NCI-H748 treated with DMSO at 0.1 percent for 48 hours (cell line): ENCODE results near the gene TMEM170A.
"Not testable (repeated sequence)": the region's sequence is repeated elsewhere in the genome, so short reads cannot be mapped to it uniquely, and the experiment has no call there.

Experiments
- DNase-seq: peaks from one replicate; lab custom pipeline; 2025; lab: John Stamatoyannopoulos, UW

Gene TMEM170A

GRCh38 chr16:75464122-75464918 is at the start of gene TMEM170A:
Gene TMEM170A (minus strand): TSS chr16:75464689. CDS start chr16:75464600, 89 bp downstream.
- DNase-seq: peak; percentile 81

- DNase-seq: no peak
Observed at GRCh38 chr16:75506574-75506973, 42.1 kb upstream of the TMEM170A start.

- DNase-seq: no peak
Observed at GRCh38 chr16:75506107-75506506, 41.6 kb upstream of the TMEM170A start.

GRCh38 chr16:75503801-75504200 is 39.3 kb upstream of the TMEM170A start:
- no peak for DNase-seq

- DNase-seq: no peak
Observed at GRCh38 chr16:75502916-75503605, 38.6 kb upstream of the TMEM170A start.

GRCh38 chr16:75501820-75502219 is 37.3 kb upstream of the TMEM170A start:
- DNase-seq: not testable (repeated sequence)

GRCh38 chr16:75501359-75501758 is 36.9 kb upstream of the TMEM170A start:
- no peak for DNase-seq

GRCh38 chr16:75498605-75499322 is 34.3 kb upstream of the TMEM170A start:
- DNase-seq: not testable (repeated sequence)

- no peak for DNase-seq
Observed at GRCh38 chr16:75497558-75497957, 33.1 kb upstream of the TMEM170A start.

GRCh38 chr16:75495076-75495674 is 30.7 kb upstream of the TMEM170A start, which contains the start of gene CHST6:
Gene CHST6 (minus strand): TSS chr16:75495441. CDS start chr16:75479828, 15,613 bp downstream.
- no peak for DNase-seq

- DNase-seq: no peak
Observed at GRCh38 chr16:75494661-75495075, 30.2 kb upstream of the TMEM170A start.

GRCh38 chr16:75494184-75494583 is 29.7 kb upstream of the TMEM170A start:
- DNase-seq: no peak

GRCh38 chr16:75491876-75492275 is 27.4 kb upstream of the TMEM170A start:
- DNase-seq: no peak

GRCh38 chr16:75488322-75488721 is 23.8 kb upstream of the TMEM170A start:
- no peak for DNase-seq

GRCh38 chr16:75486676-75487313 is 22.3 kb upstream of the TMEM170A start:
- no peak for DNase-seq

- no peak for DNase-seq
Observed at GRCh38 chr16:75486014-75486675, 21.7 kb upstream of the TMEM170A start.

- no peak for DNase-seq
Observed at GRCh38 chr16:75485230-75486013, 20.9 kb upstream of the TMEM170A start.

GRCh38 chr16:75483222-75483621 is 18.7 kb upstream of the TMEM170A start:
- no peak for DNase-seq

- no peak for DNase-seq
Observed at GRCh38 chr16:75482434-75483205, 18.1 kb upstream of the TMEM170A start.
